ENCODE data around the gene SFXN4.

GRCh38 chr10:119116326-119116951 is 49.1 kb downstream of the SFXN4 start:
- TF ChIP-seq ZFP30 (CRISPR knock-in tag; IDR thresholded peaks at IDR 0.05) (no peak), RARB (CRISPR knock-in tag; IDR thresholded peaks at IDR 0.05) (no peak), SNAI2 (CRISPR knock-in tag; IDR thresholded peaks at IDR 0.05) (no peak)
